ENCODE data around the gene SLC22A1. TPM values are rescaled to one million over a fixed set of nuclear protein-coding genes. Genes with fewer than 3 reads are reported as not detected.

Gene SLC22A1
- total and polyA plus RNA-seq, 4 donors = 0.72 to 2.5 (median 1.3) TPM

DNA sequence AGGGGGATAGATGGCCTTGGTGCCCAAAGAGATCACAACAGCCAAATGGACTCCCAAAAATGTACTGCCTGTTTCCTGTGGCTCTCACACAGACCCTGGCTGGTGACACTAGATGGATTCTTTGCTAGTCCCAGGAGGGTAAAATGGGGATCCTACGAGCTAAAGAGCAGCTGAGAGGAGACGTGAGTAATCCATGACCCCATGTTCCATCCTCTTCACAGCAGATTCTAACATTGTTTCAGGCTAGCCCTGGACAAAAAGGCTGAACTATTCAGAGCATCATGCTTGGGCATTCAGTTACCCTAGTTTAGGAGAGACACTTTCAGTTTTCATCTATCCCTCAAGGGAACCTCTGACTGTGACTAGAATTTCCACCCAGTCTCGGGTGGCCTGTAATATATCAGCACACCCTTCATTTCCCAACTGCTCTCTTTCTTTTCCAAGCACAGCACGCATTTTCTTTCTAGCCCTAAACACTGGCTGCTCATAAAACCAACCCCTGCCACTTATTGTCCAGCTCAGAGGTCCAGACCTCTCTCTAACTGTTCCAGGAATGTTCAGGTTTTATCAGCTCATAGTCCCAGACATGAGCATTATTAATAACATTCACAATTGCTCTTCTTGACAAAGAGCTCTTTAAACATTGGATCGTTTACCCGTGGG lies 48.5 kb downstream of the SLC22A1 start:
- WGBS, 2 donors = 57 to 76% methylated on average over 6 of the region's 6 CpGs
- H3K36me3 ChIP-seq (ENCODE audit: control insufficient read depth in 4 of 4, insufficient read depth in 4 of 4, low read length in 4 of 4) = no peaks in the 10 kb centered on the region
- H3K4me3 ChIP-seq = no peak overlapping the region
- H3K9me3 ChIP-seq (ENCODE audit: control insufficient read depth in 4 of 4, insufficient read depth in 3 of 4, low read length in 3 of 4) = peaks cover 0 to 3% (median 0%) of the 10 kb centered on the region in 4 donors
- no peak overlapping the region for H3K27ac ChIP-seq (ENCODE audit: low read depth in 1 of 2, low read length in 1 of 2)
- no peak overlapping the region for H3K9ac ChIP-seq (ENCODE audit: insufficient read depth in 1 of 2, low read length in 2 of 2)
- no peaks in the 10 kb centered on the region for H3K27me3 ChIP-seq (ENCODE audit: control insufficient read depth in 3 of 3, insufficient read depth in 3 of 3, low read length in 2 of 3)
- ATAC-seq (ENCODE audit: insufficient read depth, low FRiP score) (no peak), DNase-seq (no peak)
- peaks cover 0 to 3% (median 0%) of the 10 kb centered on the region in 5 donors for H3K4me1 ChIP-seq (ENCODE audit: control insufficient read depth in 5 of 5, insufficient read depth in 5 of 5, low read length in 5 of 5)
- TF ChIP-seq, protein P1, sequence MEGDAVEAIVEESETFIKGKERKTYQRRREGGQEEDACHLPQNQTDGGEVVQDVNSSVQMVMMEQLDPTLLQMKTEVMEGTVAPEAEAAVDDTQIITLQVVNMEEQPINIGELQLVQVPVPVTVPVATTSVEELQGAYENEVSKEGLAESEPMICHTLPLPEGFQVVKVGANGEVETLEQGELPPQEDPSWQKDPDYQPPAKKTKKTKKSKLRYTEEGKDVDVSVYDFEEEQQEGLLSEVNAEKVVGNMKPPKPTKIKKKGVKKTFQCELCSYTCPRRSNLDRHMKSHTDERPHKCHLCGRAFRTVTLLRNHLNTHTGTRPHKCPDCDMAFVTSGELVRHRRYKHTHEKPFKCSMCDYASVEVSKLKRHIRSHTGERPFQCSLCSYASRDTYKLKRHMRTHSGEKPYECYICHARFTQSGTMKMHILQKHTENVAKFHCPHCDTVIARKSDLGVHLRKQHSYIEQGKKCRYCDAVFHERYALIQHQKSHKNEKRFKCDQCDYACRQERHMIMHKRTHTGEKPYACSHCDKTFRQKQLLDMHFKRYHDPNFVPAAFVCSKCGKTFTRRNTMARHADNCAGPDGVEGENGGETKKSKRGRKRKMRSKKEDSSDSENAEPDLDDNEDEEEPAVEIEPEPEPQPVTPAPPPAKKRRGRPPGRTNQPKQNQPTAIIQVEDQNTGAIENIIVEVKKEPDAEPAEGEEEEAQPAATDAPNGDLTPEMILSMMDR (IDR thresholded peaks at IDR 0.05; ENCODE audit: control extremely low read depth, extremely low read depth) = no peak

DNA sequence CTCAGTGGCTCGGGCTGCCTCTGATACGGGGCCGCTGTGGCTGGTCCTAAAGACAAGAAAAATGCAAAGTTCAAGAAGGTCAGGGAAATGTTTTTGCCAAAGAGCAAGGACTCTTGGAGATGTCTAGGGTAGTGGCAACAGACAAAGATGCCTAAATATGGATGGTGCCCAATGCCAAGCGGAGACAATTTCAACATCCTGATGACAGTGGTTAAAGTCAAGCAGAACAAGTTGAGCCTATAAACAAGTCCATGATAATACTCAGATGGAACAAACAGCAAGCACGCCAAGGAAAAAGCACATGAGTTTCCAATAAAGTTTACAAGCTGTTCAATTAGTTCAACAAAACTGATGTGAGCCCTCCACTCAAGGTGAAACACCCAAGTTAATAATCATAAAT lies 51.1 kb downstream of the SLC22A1 start:
- DNase-seq = no peak
- H3K9me3 ChIP-seq (ENCODE audit: control insufficient read depth in 4 of 4, insufficient read depth in 3 of 4, low read length in 3 of 4) = peaks cover 0 to 3% (median 0%) of the 10 kb centered on the region in 4 donors
- H3K27ac ChIP-seq (ENCODE audit: low read depth in 1 of 2, low read length in 1 of 2) = no peak overlapping the region
- H3K36me3 ChIP-seq (ENCODE audit: control insufficient read depth in 4 of 4, insufficient read depth in 4 of 4, low read length in 4 of 4) = no peaks in the 10 kb centered on the region
- peaks cover 0 to 3% (median 0%) of the 10 kb centered on the region in 5 donors for H3K4me1 ChIP-seq (ENCODE audit: control insufficient read depth in 5 of 5, insufficient read depth in 5 of 5, low read length in 5 of 5)
- TF ChIP-seq, protein P1 (IDR thresholded peaks at IDR 0.05; ENCODE audit: control extremely low read depth, extremely low read depth) = no peak
- 91 to 93% methylated on average over 5 of the region's 5 CpGs for WGBS, 2 donors
- no peak overlapping the region for H3K4me3 ChIP-seq
- no peaks in the 10 kb centered on the region for H3K27me3 ChIP-seq (ENCODE audit: control insufficient read depth in 3 of 3, insufficient read depth in 3 of 3, low read length in 2 of 3)
- ATAC-seq (ENCODE audit: insufficient read depth, low FRiP score) = no peak
- H3K9ac ChIP-seq (ENCODE audit: insufficient read depth in 1 of 2, low read length in 2 of 2) = no peak overlapping the region

- 68 to 75% methylated on average over 9 of the region's 9 CpGs for WGBS, 2 donors
- Histone ChIP-seq H3K9me3 (ENCODE audit: control insufficient read depth in 4 of 4, insufficient read depth in 3 of 4, low read length in 3 of 4) (no peaks in the 10 kb centered on the region), H3K4me1 (ENCODE audit: control insufficient read depth in 5 of 5, insufficient read depth in 5 of 5, low read length in 5 of 5) (peaks cover 0 to 4% (median 0%) of the 10 kb centered on the region in 5 donors), H3K4me3 (no peak overlapping the region), H3K27me3 (ENCODE audit: control insufficient read depth in 3 of 3, insufficient read depth in 3 of 3, low read length in 2 of 3) (no peaks in the 10 kb centered on the region), H3K36me3 (ENCODE audit: control insufficient read depth in 4 of 4, insufficient read depth in 4 of 4, low read length in 4 of 4) (no peaks in the 10 kb centered on the region), H3K27ac (ENCODE audit: low read depth in 1 of 2, low read length in 1 of 2) (no peak overlapping the region), H3K9ac (ENCODE audit: insufficient read depth in 1 of 2, low read length in 2 of 2) (no peak overlapping the region)
- DNase-seq (no peak), ATAC-seq (ENCODE audit: insufficient read depth, low FRiP score) (no peak)
- TF ChIP-seq, protein P1 (IDR thresholded peaks at IDR 0.05; ENCODE audit: control extremely low read depth, extremely low read depth) = no peak
Measured at GRCh38 chr6:160173806-160174527, 52.4 kb downstream of the SLC22A1 start.
